GM12874 (cell line): Measurements from ENCODE around the gene KCNJ15.
A peak's percentile ranks its signal among the peaks of the same experiment; 100 is the strongest.

ENCODE experiments used
- CTCF ChIP-seq: IDR thresholded peaks from 2 replicates; pipeline ENCODE4 v1.5.1; 2011; ENCODE audit warnings: low read depth, mild to moderate bottlenecking, control low read depth, low read length, moderate library complexity; ENCODE audit not compliant: insufficient read depth

Gene KCNJ15

GRCh38 chr21:38256599-38257302 is at the start of gene KCNJ15:
TSS of gene KCNJ15 (plus strand) at chr21:38256991. CDS start at chr21:38299262, 42,271 bp downstream.
- TF ChIP-seq CTCF, result no peak

- no peak for TF ChIP-seq CTCF
Observed at GRCh38 chr21:38208118-38208517, 48.7 kb upstream of the KCNJ15 start.

GRCh38 chr21:38211321-38211720 is 45.5 kb upstream of the KCNJ15 start:
- no peak for TF ChIP-seq CTCF

GRCh38 chr21:38212706-38213105 is 44.1 kb upstream of the KCNJ15 start:
- TF ChIP-seq CTCF, result no peak

GRCh38 chr21:38219049-38219628 is 37.7 kb upstream of the KCNJ15 start:
- peak; percentile 77 for TF ChIP-seq CTCF

- no peak for TF ChIP-seq CTCF
Observed at GRCh38 chr21:38220270-38220737, 36.5 kb upstream of the KCNJ15 start.

GRCh38 chr21:38221594-38221993 is 35.2 kb upstream of the KCNJ15 start:
- no peak for TF ChIP-seq CTCF
